ENCODE measurements around the gene QRICH1.

Gene QRICH1, protein sequence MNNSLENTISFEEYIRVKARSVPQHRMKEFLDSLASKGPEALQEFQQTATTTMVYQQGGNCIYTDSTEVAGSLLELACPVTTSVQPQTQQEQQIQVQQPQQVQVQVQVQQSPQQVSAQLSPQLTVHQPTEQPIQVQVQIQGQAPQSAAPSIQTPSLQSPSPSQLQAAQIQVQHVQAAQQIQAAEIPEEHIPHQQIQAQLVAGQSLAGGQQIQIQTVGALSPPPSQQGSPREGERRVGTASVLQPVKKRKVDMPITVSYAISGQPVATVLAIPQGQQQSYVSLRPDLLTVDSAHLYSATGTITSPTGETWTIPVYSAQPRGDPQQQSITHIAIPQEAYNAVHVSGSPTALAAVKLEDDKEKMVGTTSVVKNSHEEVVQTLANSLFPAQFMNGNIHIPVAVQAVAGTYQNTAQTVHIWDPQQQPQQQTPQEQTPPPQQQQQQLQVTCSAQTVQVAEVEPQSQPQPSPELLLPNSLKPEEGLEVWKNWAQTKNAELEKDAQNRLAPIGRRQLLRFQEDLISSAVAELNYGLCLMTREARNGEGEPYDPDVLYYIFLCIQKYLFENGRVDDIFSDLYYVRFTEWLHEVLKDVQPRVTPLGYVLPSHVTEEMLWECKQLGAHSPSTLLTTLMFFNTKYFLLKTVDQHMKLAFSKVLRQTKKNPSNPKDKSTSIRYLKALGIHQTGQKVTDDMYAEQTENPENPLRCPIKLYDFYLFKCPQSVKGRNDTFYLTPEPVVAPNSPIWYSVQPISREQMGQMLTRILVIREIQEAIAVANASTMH

DNA sequence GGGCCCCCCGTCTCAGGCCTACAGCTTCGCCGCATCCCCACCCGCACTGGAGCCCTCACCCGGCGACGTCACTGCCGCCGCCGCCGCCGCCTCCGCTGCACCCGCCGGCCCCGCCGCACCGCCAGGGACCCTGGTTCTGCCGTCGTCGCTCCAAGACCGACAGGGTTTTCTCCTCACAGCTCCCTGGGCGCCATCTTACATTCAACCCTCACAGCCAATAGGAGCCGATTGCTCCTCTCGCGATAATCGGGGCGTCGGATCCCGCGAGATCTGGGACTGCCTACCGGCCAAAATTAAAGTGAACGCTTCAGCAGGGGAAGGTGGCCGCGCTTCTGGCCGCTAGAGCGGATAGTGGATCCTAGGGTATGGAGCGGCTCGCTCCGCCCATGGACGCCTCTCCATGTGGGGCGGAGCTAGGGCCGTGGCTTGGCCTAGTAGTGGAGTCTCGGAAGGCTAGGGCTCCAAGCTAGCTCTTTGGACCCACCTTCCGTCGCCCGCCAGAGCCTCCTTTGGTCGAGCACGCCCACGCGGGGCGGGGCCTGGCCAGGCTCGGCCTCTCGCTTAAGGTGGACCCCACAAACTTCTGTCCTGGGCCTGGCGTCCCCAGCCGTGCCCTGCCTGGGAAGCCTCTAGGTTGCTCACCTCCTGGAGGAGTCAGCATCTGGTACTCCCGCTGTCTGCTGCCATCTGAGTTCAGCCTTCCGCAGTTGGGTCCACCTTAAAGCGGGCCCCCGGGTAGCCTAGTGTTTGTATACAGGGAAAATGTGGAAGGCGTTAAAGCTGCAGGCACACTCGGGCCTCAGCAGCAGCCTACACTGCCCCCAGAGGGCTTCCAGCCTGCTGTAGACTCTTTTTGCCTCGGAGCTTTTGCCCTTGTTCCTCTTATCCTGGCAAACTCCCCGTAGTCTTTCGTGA lies at the start of gene QRICH1:
Gene QRICH1, minus strand, starts transcription at position 219 of the 915 bp plus-strand sequence. CDS start 17,054 bp downstream, outside the sequence.
- Histone ChIP-seq H3K4me3 (ENCODE audit: low read length) (peak within 1 kb of the TSS; percentile 97), H3K4me1 (ENCODE audit: control insufficient read depth, low read depth, low read length) (peaks cover 7% of the 10 kb centered on the region), H3K36me3 (ENCODE audit: control insufficient read depth, low read depth, low read length) (peaks cover 22% of the 10 kb centered on the region), H3K27me3 (ENCODE audit: control insufficient read depth, insufficient read depth, low read length) (no peaks in the 10 kb centered on the region), H3K27ac (ENCODE audit: low read length) (peak within 1 kb of the TSS; percentile 77), H3K9me3 (ENCODE audit: control insufficient read depth, low read depth, low read length) (no peaks in the 10 kb centered on the region), H3K9ac (ENCODE audit: low read length) (peak within 1 kb of the TSS; percentile 89)

DNA sequence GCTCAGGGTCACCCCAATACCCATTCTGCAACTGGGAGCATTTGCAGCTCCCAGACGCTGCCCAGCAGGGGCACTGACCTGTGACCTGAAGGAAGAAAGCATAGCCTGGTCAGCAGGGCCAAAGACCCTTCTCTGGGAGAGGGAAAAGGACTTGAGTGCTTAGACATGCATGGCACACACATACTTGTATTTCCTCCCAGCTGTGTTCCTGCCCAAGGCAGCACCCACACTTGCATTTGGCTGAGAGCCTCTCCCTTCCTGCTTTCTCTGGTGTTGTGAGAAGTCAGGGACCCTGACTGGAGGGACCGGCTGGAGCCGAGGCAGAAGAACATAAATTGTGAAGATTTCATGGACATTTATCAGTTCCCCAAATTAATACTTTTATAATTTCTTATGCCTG lies 46.2 kb upstream of the QRICH1 start:
- Histone ChIP-seq H3K9me3 (ENCODE audit: control insufficient read depth, low read depth, low read length) (no peaks in the 10 kb centered on the region), H3K27me3 (ENCODE audit: control insufficient read depth, insufficient read depth, low read length) (no peaks in the 10 kb centered on the region), H3K27ac (ENCODE audit: low read length) (no peak overlapping the region), H3K4me1 (ENCODE audit: control insufficient read depth, low read depth, low read length) (no peaks in the 10 kb centered on the region), H3K36me3 (ENCODE audit: control insufficient read depth, low read depth, low read length) (no peaks in the 10 kb centered on the region), H3K9ac (ENCODE audit: low read length) (no peak overlapping the region), H3K4me3 (ENCODE audit: low read length) (no peak overlapping the region)

DNA sequence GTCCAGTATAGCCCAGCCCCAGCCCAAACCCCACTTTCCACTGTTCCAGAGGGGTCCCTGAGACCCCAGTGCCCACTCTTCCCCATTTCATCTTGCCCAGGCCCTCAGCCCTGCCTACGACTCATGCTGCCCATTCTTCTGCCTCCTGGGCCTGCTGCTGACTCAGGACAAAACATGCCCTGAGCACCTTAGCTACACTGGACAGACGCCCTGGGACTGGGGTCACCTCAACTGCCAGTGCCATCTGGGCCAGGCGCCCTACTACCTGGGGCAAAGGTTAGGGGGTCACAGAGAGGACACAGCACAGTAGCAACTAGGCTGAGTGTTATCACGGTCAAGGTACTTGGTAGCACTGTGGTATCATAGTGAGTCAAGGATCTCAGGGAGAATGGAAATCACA lies 41.6 kb upstream of the QRICH1 start:
- Histone ChIP-seq H3K4me1 (ENCODE audit: control insufficient read depth, low read depth, low read length) (peaks cover 5% of the 10 kb centered on the region), H3K9ac (ENCODE audit: low read length) (no peak overlapping the region), H3K27me3 (ENCODE audit: control insufficient read depth, insufficient read depth, low read length) (no peaks in the 10 kb centered on the region), H3K9me3 (ENCODE audit: control insufficient read depth, low read depth, low read length) (no peaks in the 10 kb centered on the region), H3K27ac (ENCODE audit: low read length) (no peak overlapping the region), H3K4me3 (ENCODE audit: low read length) (no peak overlapping the region), H3K36me3 (ENCODE audit: control insufficient read depth, low read depth, low read length) (no peaks in the 10 kb centered on the region)

DNA sequence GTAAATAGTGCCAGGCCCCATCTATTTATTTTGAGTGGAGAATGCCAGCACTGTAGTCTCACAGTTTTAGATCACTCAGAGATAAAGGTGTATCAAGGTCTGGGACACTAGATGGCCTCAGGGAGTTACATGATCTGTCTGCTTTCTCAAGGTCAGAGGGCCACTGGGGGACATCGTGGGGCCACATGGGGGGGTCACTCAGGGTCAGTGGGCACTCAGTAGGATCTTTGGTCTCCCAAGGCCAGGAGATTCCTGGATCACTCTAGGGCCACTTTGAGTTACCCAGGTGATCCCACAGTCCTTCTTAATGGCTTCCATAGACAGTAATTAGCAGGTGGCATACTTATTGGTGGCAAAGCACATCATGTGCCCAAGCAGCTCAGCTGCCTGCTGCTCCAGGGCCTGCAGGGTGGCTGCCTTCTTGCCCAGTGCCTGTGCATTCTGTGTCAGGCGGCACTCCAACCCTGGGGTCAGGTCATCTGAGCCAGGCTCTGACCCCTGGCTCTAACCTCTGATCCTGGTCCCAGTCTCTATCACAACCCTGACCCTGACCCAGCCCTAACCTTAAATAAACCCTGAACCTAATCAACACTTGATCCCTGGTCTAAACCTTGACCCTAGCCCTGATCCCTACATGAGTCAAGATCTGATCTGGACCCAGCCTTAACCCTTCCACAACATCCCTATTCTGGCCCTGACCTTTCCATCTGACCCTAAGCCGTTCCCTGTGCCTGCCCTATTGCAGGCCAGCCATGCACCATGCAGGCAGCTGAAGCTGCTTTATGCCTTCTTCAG lies 40.8 kb upstream of the QRICH1 start:
- Histone ChIP-seq H3K27ac (ENCODE audit: low read length) (no peak overlapping the region), H3K9ac (ENCODE audit: low read length) (no peak overlapping the region), H3K27me3 (ENCODE audit: control insufficient read depth, insufficient read depth, low read length) (no peaks in the 10 kb centered on the region), H3K36me3 (ENCODE audit: control insufficient read depth, low read depth, low read length) (no peaks in the 10 kb centered on the region), H3K9me3 (ENCODE audit: control insufficient read depth, low read depth, low read length) (no peaks in the 10 kb centered on the region), H3K4me1 (ENCODE audit: control insufficient read depth, low read depth, low read length) (peaks cover 5% of the 10 kb centered on the region), H3K4me3 (ENCODE audit: low read length) (no peak overlapping the region)

DNA sequence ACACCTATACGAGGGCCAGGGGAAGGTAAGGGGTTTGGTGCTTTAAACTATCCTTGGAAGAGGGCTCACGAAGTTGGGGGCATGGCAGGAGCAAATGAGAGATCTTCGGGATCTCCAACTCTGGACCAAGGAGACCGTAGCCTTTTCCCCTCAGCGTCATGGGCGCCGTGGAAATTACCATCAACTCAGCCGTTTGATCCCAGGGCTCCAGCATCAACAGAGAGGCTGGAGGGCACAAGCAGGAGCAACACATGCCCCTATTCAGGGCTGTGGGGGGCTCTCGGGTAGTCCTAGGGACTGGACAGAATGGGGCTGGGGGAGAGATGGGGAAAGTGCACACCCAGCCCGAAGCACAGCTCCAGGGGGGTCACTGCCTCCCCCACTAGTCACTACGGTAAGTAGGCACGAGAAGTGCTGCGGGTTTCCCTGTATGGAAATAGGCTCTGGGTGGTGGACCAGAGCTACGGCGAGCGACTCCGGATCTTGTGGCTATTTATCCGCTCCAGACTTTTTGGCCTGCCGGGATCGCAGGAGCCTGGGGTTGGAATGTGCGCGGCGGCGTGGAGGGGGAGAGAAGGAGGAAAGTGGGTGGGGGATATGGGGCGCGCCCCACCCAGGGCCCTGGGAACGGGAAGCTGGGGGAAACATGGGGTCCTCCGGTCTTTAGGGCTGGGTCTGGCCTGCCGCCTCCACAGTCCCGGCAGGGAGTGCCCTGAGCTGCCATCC lies 39.5 kb upstream of the QRICH1 start:
- H3K4me1 ChIP-seq (ENCODE audit: control insufficient read depth, low read depth, low read length) = peaks cover 5% of the 10 kb centered on the region
- H3K4me3 ChIP-seq (ENCODE audit: low read length) = peak overlapping the region; percentile 92
- H3K27me3 ChIP-seq (ENCODE audit: control insufficient read depth, insufficient read depth, low read length) = no peaks in the 10 kb centered on the region
- H3K27ac ChIP-seq (ENCODE audit: low read length) = peak overlapping the region; percentile 48
- peak overlapping the region; percentile 64 for H3K9ac ChIP-seq (ENCODE audit: low read length)
- H3K9me3 ChIP-seq (ENCODE audit: control insufficient read depth, low read depth, low read length) = no peaks in the 10 kb centered on the region
- H3K36me3 ChIP-seq (ENCODE audit: control insufficient read depth, low read depth, low read length) = no peaks in the 10 kb centered on the region

DNA sequence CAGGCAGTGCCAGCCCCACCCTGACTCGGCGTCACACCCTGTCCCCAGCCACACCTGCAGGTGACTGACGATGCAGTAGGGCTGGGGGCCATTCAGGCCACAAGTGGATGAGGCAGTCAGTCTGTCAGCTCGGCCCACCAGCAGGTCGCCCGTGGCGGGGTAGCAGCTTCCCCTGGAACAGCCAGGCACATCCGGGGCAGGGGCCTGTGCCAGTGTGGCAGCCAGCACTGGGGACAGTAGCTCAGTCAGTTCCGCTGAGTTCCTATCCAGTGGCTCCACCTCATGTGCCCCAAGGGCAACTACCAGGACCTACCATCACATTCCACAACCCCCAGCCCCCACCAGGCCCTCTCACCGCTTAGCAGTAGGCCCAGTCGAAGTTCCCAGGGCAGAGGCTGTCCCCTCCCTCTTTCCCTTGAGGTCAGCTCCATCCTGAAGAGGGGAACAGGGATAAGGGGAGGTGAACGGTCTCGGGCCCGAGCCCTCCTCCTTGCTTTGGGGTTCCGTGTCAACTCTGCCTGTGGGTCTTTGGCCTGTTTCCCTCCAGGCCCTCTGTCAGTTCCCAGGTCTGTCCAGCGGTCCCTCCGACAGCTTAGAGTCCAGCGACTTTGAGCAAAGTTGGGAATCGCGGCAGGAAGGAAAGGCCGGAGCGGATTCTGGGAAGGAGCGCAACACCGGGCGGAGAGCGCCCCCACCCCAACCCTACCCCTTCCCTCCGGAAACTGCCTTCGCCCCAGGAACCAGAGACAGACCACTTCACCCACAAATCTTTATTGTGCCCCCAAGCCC lies 38.8 kb upstream of the QRICH1 start, which contains the start of gene LAMB2:
Gene LAMB2, minus strand, starts transcription at position 614 of the 789 bp plus-strand sequence. Its CDS starts 183 bp downstream, at position 431.
- Histone ChIP-seq H3K9me3 (ENCODE audit: control insufficient read depth, low read depth, low read length) (no peaks in the 10 kb centered on the region), H3K27ac (ENCODE audit: low read length) (peak within 1 kb of the TSS; percentile 48), H3K27me3 (ENCODE audit: control insufficient read depth, insufficient read depth, low read length) (no peaks in the 10 kb centered on the region), H3K4me3 (ENCODE audit: low read length) (peak within 1 kb of the TSS; percentile 92), H3K4me1 (ENCODE audit: control insufficient read depth, low read depth, low read length) (peaks cover 5% of the 10 kb centered on the region), H3K9ac (ENCODE audit: low read length) (peak within 1 kb of the TSS; percentile 64), H3K36me3 (ENCODE audit: control insufficient read depth, low read depth, low read length) (no peaks in the 10 kb centered on the region)

DNA sequence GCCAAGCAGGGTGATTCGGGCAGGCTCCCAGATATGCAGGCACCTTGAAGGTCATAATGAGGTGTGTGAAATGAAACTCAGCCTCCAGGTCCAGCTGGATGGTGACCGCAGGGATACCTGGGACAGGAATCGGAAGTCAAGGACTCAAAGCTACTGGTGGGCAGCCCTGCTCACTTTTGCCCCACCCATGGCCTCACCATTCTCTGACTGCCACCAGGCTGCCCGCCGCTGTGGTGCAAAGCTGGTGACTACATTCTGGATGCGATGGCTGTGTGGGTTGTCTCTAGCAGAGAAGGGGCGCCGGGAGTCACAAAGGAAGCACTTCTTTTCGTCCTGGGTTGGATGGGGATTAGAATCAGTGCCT lies 38.2 kb upstream of the QRICH1 start:
- H3K27ac ChIP-seq (ENCODE audit: low read length) = no peak overlapping the region
- peaks cover 5% of the 10 kb centered on the region for H3K4me1 ChIP-seq (ENCODE audit: control insufficient read depth, low read depth, low read length)
- H3K9me3 ChIP-seq (ENCODE audit: control insufficient read depth, low read depth, low read length) = no peaks in the 10 kb centered on the region
- no peaks in the 10 kb centered on the region for H3K27me3 ChIP-seq (ENCODE audit: control insufficient read depth, insufficient read depth, low read length)
- H3K36me3 ChIP-seq (ENCODE audit: control insufficient read depth, low read depth, low read length) = no peaks in the 10 kb centered on the region
- peak overlapping the region; percentile 92 for H3K4me3 ChIP-seq (ENCODE audit: low read length)
- H3K9ac ChIP-seq (ENCODE audit: low read length) = no peak overlapping the region

DNA sequence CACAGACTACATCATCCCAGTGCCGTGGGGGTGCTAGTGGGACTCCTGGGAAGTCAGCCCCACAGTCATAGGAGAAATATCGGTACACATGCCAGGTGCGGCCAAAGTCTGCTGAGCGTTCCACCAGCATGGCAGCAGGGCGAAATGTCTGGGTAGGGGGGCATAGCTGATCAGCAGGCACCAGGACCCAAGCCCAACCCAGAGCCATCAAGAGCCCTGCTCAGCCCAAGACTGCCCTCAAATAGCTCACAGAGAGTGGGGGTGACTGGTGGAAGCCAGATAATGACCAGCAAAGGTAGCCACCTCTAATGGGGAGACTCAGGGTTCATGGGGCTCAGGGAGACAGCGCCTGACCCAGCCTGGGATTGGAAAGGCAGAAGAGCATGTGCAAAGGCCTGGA lies 37.7 kb upstream of the QRICH1 start:
- H3K27ac ChIP-seq (ENCODE audit: low read length) = no peak overlapping the region
- H3K9me3 ChIP-seq (ENCODE audit: control insufficient read depth, low read depth, low read length) = no peaks in the 10 kb centered on the region
- H3K4me1 ChIP-seq (ENCODE audit: control insufficient read depth, low read depth, low read length) = peaks cover 5% of the 10 kb centered on the region
- H3K36me3 ChIP-seq (ENCODE audit: control insufficient read depth, low read depth, low read length) = no peaks in the 10 kb centered on the region
- no peak overlapping the region for H3K9ac ChIP-seq (ENCODE audit: low read length)
- peak overlapping the region; percentile 92 for H3K4me3 ChIP-seq (ENCODE audit: low read length)
- H3K27me3 ChIP-seq (ENCODE audit: control insufficient read depth, insufficient read depth, low read length) = no peaks in the 10 kb centered on the region

DNA sequence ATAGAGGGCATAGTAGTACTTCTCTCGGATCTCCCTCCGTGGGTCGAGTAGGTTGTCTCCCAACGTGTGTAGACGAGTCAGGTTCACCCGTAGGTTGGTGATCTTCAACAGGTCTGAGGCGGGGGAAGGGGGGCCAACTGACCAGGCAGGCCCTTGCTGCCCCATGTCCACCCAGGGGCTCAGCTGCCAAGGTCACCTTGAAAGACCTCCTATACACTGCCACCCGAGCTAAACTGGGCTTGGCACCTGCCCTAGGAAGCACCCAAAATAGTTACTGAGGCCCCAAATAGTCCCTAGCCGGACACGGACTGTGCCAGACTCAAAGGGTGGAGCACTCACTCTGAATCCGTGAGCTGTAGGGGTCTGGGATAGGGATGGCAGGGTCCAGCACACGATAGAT lies 37.2 kb upstream of the QRICH1 start:
- no peaks in the 10 kb centered on the region for H3K27me3 ChIP-seq (ENCODE audit: control insufficient read depth, insufficient read depth, low read length)
- peaks cover 5% of the 10 kb centered on the region for H3K4me1 ChIP-seq (ENCODE audit: control insufficient read depth, low read depth, low read length)
- H3K4me3 ChIP-seq (ENCODE audit: low read length) = no peak overlapping the region
- no peak overlapping the region for H3K9ac ChIP-seq (ENCODE audit: low read length)
- no peaks in the 10 kb centered on the region for H3K9me3 ChIP-seq (ENCODE audit: control insufficient read depth, low read depth, low read length)
- H3K36me3 ChIP-seq (ENCODE audit: control insufficient read depth, low read depth, low read length) = no peaks in the 10 kb centered on the region
- no peak overlapping the region for H3K27ac ChIP-seq (ENCODE audit: low read length)
